Dendritic cell treated with granulocyte-macrophage colony-stimulating factor and Interleukin-4, amounts not matched to agents 40 ng/mL and 50 ng/mL, for 4 days (primary cell): ENCODE data around the gene IL1RAPL1.

Experiments used
- H3K27ac Mint-ChIP-seq: one replicate; pipeline ENCODE4 v1.8.0; 2022; ENCODE audit warnings: mild to moderate bottlenecking, mixed read lengths
- H3K27me3 Mint-ChIP-seq: one replicate; pipeline ENCODE4 v1.8.0; 2022; ENCODE audit warnings: mild to moderate bottlenecking, mixed read lengths
- H3K36me3 Mint-ChIP-seq: one replicate; pipeline ENCODE4 v1.8.0; 2022; ENCODE audit warnings: low read depth, mixed read lengths
- H3K4me1 Mint-ChIP-seq: one replicate; pipeline ENCODE4 v1.8.0; 2022; ENCODE audit warnings: low read depth, mixed read lengths
- H3K4me3 Mint-ChIP-seq: one replicate; pipeline ENCODE4 v1.8.0; 2022; ENCODE audit warnings: mild to moderate bottlenecking, moderate library complexity, mixed read lengths
- H3K9me3 Mint-ChIP-seq: one replicate; pipeline ENCODE4 v1.8.0; 2022; ENCODE audit warnings: mixed read lengths
- intact Hi-C: fragments of 100-400 bp; cut with micrococcal nuclease; formaldehyde crosslinking; loops from one replicate; pipeline ENCODE4 v1.15.0; 2022

IL1RAPL1 gene

DNA sequence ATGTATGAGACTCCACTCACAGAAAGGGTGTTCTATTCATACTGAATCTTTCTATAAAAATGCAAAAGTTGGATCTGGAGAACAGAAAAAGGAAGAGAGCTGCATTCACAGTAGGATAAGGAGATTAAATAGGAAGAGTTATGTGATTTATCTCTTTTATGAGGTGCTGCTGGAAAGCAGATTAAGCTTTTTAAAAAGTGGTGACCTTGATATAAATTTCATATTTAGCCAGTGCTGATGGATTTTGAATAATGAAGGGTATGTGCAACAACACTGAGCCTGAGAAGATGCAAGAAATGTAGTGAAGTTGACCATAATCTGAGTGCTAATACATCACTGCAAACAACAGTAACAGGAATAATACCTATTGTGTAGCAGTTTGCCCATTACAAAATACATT is 795.6 kb downstream of the IL1RAPL1 start:
- intact Hi-C loops: no loop called here
- Mint-ChIP-seq H3K9me3 (peaks cover 14% of the 10 kb centered on the region), H3K27ac (no peak overlapping the region)

DNA sequence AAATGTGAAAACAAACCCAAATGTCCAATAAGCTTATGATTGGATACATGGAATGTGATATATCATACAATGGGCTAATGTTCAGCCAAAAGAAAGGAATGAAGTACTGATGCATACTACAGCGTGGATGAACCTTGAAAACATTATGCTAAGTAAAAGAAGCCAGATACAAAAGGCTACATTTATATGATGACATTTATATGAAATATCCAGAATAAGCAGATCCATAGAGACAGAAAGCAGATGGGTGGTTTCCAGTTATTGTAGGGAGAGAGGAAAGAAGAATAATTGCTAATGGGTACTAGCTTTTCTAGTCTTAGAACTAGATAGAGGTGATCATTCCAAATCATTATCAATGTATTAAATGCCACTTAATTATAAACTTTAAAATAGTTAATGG is 801.3 kb downstream of the IL1RAPL1 start:
- Mint-ChIP-seq H3K4me1 (no peaks in the 10 kb centered on the region), H3K9me3 (no peaks in the 10 kb centered on the region), H3K36me3 (no peaks in the 10 kb centered on the region), H3K27me3 (no peaks in the 10 kb centered on the region), H3K4me3 (no peak overlapping the region), H3K27ac (no peak overlapping the region)
- intact Hi-C loops: no loop called here

More for the DNA sequence above, 795.6 kb downstream of the IL1RAPL1 start:
- Mint-ChIP-seq H3K27me3 (no peaks in the 10 kb centered on the region), H3K36me3 (no peaks in the 10 kb centered on the region), H3K4me3 (no peak overlapping the region), H3K4me1 (no peaks in the 10 kb centered on the region)

DNA sequence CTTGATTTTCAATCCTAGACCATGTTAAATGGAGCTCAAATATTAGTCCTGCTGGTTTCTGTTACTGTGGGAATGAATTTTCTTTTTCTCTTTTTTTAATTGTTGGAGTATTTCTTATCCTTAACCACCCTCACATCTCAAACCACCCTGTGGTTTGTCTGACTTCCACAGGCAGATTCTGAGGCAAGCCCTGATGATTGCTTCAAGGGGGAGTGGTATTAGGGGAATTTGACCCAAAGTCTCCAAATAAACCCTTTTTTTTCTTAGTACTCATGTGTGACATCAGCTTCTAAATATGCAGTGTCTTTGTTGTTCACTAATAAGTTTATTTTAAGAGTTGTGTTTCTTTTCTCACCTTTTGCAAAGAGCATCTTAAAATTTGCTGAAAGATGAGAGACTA is 810.3 kb downstream of the IL1RAPL1 start:
- intact Hi-C loops: no loop called here
- no peak overlapping the region for H3K27ac Mint-ChIP-seq
- H3K9me3 Mint-ChIP-seq: no peaks in the 10 kb centered on the region
- no peaks in the 10 kb centered on the region for H3K4me1 Mint-ChIP-seq
- no peaks in the 10 kb centered on the region for H3K36me3 Mint-ChIP-seq
- no peaks in the 10 kb centered on the region for H3K27me3 Mint-ChIP-seq
- H3K4me3 Mint-ChIP-seq: no peak overlapping the region

DNA sequence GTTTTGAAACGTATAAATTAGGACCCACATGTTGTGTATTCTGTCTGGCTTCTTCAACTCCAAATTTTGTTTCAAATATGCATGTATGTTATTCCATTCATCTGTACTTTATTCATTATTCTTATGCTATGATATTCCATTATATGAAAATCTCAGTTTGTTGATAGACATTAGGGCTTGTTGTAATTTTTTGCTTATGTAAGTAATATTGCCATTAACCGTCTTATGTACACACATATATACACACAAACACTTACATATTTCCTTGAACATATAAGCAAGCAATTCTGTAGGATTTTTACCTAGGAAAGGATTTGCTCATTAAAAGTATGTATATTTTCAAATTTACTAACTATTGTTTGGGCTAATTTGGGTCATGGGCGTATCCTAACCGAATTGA is 820.1 kb downstream of the IL1RAPL1 start:
- Mint-ChIP-seq H3K27me3 (no peaks in the 10 kb centered on the region), H3K27ac (no peak overlapping the region), H3K9me3 (peaks cover 8% of the 10 kb centered on the region), H3K4me3 (no peak overlapping the region), H3K36me3 (no peaks in the 10 kb centered on the region), H3K4me1 (no peaks in the 10 kb centered on the region)
- intact Hi-C loops: no loop called here

DNA sequence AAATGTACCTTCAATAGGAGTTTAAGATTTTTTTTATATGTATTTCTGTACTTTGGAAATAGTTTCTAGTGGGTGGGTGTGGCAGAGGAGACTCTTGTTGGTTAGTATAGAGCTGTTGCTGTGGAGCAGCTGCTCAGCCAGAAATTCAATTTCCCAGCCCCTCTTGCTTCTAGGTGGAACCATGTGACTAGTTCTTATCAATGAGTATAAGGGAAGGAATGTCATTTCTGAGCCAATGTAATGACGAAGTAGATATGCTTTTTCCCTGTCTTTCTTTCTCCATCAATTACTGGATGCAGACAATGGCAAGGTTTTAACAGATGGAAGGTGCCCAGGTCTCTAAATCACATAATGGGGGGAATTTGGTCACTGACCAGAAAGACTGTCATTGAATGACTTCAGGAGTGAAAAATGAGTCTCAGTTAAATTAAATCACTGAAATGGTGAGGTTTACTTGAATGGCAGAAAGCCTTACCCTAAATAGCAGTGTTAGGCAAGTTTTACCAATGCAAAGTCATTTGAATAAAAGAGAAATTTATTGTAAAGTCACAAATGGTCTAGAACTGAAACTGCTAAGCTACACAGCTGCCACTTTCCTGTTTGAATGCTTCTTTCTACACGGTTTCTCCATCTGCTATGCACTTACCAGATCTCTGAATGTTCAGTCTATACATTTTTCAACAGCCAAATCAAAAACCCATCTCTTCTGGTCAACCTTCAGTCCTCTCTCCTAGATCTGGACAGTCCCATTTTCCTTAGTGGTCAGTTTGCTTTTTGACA is 832.7 kb downstream of the IL1RAPL1 start:
- Mint-ChIP-seq H3K4me1 (no peaks in the 10 kb centered on the region), H3K9me3 (no peaks in the 10 kb centered on the region), H3K27me3 (no peaks in the 10 kb centered on the region), H3K36me3 (no peaks in the 10 kb centered on the region), H3K27ac (no peak overlapping the region), H3K4me3 (no peak overlapping the region)
- intact Hi-C loops: no loop called here

DNA sequence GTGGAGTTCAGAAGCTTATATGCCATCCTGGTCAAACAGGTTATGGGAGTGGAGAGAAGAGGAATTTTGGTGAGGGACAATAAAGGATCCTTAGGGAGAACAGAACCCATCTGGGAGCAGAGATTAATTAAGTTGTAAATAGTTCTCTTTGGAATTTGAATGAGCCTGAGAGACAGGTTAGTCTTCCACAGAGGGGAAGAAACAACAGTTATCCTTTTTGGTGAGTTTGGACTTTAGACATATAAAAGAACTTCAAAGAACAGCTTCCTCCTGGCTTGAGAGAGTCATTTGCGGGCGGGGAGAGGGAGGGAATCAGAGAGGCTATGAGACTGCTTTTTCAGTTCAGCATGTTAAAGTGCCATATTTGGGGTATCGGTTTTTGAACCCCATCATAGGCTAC is 834.8 kb downstream of the IL1RAPL1 start:
- Mint-ChIP-seq H3K27me3 (no peaks in the 10 kb centered on the region), H3K4me3 (no peak overlapping the region), H3K27ac (no peak overlapping the region), H3K36me3 (no peaks in the 10 kb centered on the region), H3K4me1 (no peaks in the 10 kb centered on the region), H3K9me3 (no peaks in the 10 kb centered on the region)
- intact Hi-C loops: no loop called here

DNA sequence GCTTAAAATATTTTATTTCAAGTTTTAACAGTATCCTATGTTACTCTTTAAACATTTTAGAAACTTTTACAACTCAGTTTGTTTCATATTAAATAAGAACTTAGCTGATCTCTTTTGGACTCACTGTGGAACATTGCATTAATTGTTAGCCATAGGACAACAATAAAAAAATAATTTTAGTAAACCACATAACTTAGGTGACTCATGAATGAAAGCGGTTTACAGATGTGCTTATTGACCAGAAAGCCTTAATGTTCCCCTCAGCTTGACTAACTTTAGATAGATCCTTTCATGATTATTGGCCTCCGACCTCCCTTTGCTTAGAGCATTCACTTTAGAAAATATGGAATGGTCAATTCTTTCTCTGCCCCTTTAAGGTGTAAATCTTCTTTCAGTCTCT is 844.6 kb downstream of the IL1RAPL1 start:
- no peaks in the 10 kb centered on the region for H3K4me1 Mint-ChIP-seq
- no peak overlapping the region for H3K27ac Mint-ChIP-seq
- intact Hi-C loops: no loop called here
- H3K27me3 Mint-ChIP-seq: no peaks in the 10 kb centered on the region
- H3K36me3 Mint-ChIP-seq: no peaks in the 10 kb centered on the region
- no peak overlapping the region for H3K4me3 Mint-ChIP-seq
- no peaks in the 10 kb centered on the region for H3K9me3 Mint-ChIP-seq

DNA sequence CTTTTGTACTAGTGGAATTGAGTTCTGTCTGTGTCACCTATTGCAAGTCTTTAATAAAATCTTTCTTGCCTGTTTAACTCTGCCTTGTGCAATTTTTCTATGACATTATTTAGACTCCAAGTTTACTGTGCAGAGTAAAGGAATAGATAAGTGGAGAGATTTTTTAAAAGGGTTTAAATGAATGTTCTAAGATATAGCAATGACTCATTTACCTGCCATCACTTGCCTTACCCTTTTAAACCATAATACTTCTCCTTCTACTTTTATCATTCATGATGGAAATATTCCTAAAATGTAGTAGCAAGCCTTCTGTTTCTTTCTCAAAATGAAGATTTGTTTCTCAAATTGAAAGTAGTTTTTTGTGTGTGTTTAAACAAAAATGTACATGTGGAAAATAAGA is 845.3 kb downstream of the IL1RAPL1 start:
- Mint-ChIP-seq H3K4me1 (no peaks in the 10 kb centered on the region), H3K27ac (no peak overlapping the region), H3K27me3 (no peaks in the 10 kb centered on the region), H3K4me3 (no peak overlapping the region), H3K36me3 (no peaks in the 10 kb centered on the region), H3K9me3 (no peaks in the 10 kb centered on the region)
- intact Hi-C loops: no loop called here

DNA sequence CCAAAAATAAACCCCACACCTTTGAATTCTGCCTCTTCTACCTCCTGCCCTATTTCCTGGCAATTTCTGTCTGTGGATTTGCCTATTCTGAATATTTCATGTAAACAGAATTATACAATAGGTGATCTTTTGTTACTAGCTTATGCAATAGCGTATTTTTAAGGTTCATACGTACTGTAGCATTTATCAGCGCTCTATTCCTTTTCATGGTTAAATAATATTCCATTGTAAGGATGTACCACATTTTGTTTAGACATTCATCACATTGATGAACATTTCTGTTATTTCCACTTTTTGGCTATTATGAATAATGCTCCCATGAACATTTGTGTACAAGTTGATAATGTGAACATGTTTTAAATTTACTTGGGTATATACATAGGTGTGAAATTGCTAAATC is 847.7 kb downstream of the IL1RAPL1 start:
- H3K4me3 Mint-ChIP-seq: no peak overlapping the region
- intact Hi-C loops: no loop called here
- H3K27me3 Mint-ChIP-seq: no peaks in the 10 kb centered on the region
- no peak overlapping the region for H3K27ac Mint-ChIP-seq
- no peaks in the 10 kb centered on the region for H3K9me3 Mint-ChIP-seq
- no peaks in the 10 kb centered on the region for H3K4me1 Mint-ChIP-seq
- H3K36me3 Mint-ChIP-seq: no peaks in the 10 kb centered on the region

DNA sequence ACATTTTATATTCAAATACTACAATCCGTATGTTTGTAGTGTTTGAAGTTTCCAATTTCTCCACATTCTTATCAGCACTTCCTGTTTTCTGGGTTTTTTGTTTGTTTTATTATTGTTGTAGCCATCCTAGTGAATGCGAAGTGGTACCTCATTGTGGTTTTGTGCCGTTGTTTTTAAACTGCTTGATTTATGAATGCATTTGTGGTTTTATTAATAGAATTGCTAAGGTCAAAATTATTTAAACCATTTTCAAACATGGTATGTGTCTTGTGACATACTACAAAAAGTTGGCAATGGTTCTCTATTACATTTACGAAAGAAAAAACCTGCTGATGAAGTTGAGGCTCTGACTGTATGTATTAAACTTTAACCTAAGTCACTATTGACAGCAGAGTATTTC is 848.1 kb downstream of the IL1RAPL1 start:
- no peak overlapping the region for H3K4me3 Mint-ChIP-seq
- intact Hi-C loops: no loop called here

DNA sequence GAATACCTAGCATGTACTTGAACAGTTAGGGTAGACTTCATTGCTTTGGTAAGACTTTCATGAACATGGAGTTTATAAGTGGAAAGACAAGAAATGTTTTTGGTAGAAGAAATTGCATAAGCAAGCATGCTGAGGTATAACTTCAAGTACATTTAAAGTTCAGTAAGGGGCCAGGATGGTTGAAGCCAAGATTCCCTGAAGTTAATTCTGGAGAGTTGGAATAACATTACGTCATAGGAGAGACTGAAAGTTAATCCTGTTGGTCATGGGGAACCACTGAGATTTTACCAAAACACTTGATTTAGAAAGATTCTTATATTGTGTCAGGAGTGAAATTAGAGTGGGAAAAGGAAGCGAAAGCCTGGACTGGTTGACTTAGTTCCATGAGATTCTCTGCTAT is 860.6 kb downstream of the IL1RAPL1 start:
- Mint-ChIP-seq H3K9me3 (no peaks in the 10 kb centered on the region), H3K4me1 (no peaks in the 10 kb centered on the region), H3K36me3 (no peaks in the 10 kb centered on the region), H3K27me3 (no peaks in the 10 kb centered on the region), H3K27ac (no peak overlapping the region), H3K4me3 (no peak overlapping the region)
- intact Hi-C loops: no loop called here

More for the DNA sequence above, 848.1 kb downstream of the IL1RAPL1 start:
- Mint-ChIP-seq H3K27ac (no peak overlapping the region), H3K36me3 (no peaks in the 10 kb centered on the region), H3K4me1 (no peaks in the 10 kb centered on the region), H3K9me3 (no peaks in the 10 kb centered on the region), H3K27me3 (no peaks in the 10 kb centered on the region)

DNA sequence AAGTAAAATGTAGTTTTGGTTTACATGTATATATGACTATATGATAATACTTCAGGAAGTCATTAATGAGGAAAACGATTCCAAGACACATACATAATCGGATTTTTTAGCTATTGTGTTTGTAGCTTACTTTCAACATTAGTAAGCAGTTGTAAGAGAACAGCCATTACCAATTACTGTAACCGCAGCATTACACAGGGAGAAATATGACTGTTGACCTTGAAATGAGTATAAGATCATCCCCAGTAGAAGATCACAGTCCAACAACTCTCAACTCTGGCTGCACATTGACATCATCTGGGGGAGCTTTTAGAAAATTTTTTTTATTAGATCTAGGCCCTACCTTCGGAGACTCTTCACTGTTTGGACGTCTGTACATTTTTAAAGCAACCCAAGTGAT is 866.1 kb downstream of the IL1RAPL1 start:
- intact Hi-C loops: no loop called here
- Mint-ChIP-seq H3K9me3 (no peaks in the 10 kb centered on the region), H3K36me3 (no peaks in the 10 kb centered on the region), H3K27me3 (no peaks in the 10 kb centered on the region), H3K4me1 (no peaks in the 10 kb centered on the region), H3K27ac (no peak overlapping the region), H3K4me3 (no peak overlapping the region)

DNA sequence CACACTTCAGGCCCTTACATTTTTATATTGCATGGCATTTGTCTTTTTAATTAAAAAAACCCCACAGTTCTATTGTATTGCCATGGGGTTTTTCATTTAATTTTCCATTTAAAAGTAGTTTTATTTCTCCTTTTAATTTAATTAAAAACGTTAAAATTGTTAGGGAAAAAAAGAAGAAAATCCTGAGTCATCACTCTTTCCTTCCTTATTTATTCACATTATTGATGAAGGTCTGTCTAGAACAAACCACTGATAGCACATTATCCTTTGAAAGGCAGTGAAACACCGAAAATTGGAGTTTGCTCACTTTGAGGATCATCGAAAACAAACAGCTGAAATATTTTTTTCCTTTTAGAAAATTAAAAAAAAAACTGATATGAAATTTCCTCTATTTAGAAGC is 868.5 kb downstream of the IL1RAPL1 start:
- Mint-ChIP-seq H3K9me3 (no peaks in the 10 kb centered on the region), H3K27ac (no peak overlapping the region), H3K4me3 (no peak overlapping the region), H3K27me3 (no peaks in the 10 kb centered on the region), H3K36me3 (no peaks in the 10 kb centered on the region), H3K4me1 (no peaks in the 10 kb centered on the region)
- intact Hi-C loops: loop anchor here (2.0 kb wide), 1 partner anchor 29 kb away; no protein-coding TSS in a partner anchor

DNA sequence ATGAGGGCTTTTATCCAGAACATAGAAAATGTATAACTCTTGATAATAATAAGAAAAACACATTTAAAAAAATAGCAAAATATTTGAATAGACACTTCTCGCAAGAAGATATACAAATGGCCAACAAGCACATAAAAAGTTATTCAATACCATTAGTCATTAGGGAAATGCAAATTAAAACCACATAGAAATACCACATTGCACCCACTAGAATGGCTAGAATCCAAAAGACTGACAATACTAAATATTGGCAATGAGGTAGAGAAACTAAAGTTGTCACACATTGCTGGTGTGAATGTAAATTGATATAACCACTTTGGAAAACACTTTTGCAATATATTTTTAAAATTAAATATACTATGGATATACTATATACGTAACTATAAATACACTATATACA is 873.8 kb downstream of the IL1RAPL1 start:
- no peak overlapping the region for H3K27ac Mint-ChIP-seq
- no peak overlapping the region for H3K4me3 Mint-ChIP-seq
- no peaks in the 10 kb centered on the region for H3K4me1 Mint-ChIP-seq
- intact Hi-C loops: no loop called here
- no peaks in the 10 kb centered on the region for H3K36me3 Mint-ChIP-seq
- H3K9me3 Mint-ChIP-seq: no peaks in the 10 kb centered on the region
- H3K27me3 Mint-ChIP-seq: peaks cover 2% of the 10 kb centered on the region

DNA sequence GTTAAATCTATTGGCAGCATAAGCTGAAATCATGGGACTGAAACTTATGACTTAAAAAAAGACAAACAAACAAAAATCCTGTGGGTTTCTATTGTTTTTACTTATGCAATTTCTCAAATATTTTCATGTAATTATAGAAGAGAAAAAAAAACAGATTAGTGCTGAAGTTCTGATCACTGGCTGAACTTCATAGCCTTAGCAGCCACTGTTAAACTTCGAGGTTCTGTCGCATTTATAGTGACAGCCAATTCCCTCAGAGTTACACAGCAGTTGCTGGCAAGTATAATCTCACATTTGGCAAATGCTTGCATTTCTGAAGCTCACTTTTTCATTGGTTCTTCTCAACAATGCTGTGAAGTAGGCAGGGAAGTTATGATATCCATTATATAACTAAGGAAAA is 879.2 kb downstream of the IL1RAPL1 start:
- Mint-ChIP-seq H3K36me3 (no peaks in the 10 kb centered on the region), H3K9me3 (no peaks in the 10 kb centered on the region), H3K4me3 (no peak overlapping the region), H3K27ac (no peak overlapping the region), H3K27me3 (peaks cover 2% of the 10 kb centered on the region), H3K4me1 (no peaks in the 10 kb centered on the region)
- intact Hi-C loops: no loop called here
